Sigmoid colon (tissue), 7 donors: ENCODE measurements around the gene TXLNG. TPM values are rescaled to one million over a fixed set of nuclear protein-coding genes. Genes with fewer than 3 reads are reported as not detected.

Source experiments
- DNase-seq: peaks from one replicate; pipeline ENCODE4 v3.0.0-alpha.2; 2019
- H3K27ac ChIP-seq, 4 donors: fragments of 200-600 bp; sonication (generic); one replicate each; pipeline ENCODE4 v1.5.1; 2016 to 2019; ENCODE audit warnings: mild to moderate bottlenecking in 1 of 4
- H3K27me3 ChIP-seq, 3 donors: fragments of 200-600 bp; sonication (generic); one replicate each; pipeline ENCODE4 v1.5.1; 2019; ENCODE audit warnings: mild to moderate bottlenecking in 1 of 3
- H3K36me3 ChIP-seq, 4 donors: fragments of 200-600 bp; sonication (generic); one replicate each; pipeline ENCODE4 v1.5.1; 2016 to 2019
- H3K4me1 ChIP-seq, 4 donors: fragments of 200-600 bp; sonication (generic); one replicate each; pipeline ENCODE4 v1.5.1; 2017 to 2019
- H3K4me3 ChIP-seq, 4 donors: fragments of 200-600 bp; sonication (generic); one replicate each; pipeline ENCODE4 v1.5.1; 2017 to 2019; ENCODE audit warnings: mild to moderate bottlenecking in 2 of 4, moderate library complexity in 1 of 4
- H3K9me3 ChIP-seq, 4 donors: fragments of 200-600 bp in 3 of 4; sonication (generic) in 3 of 4; one replicate each; pipeline versions ENCODE4 v1.5.1 to v1.6.1; 2013 to 2019
- EP300 ChIP-seq, 4 donors: sonication (generic); formaldehyde crosslinking; IDR thresholded peaks; one replicate each; pipeline ENCODE4 v1.6.1; 2017; ENCODE audit warnings: antibody characterized with exemption in 4 of 4
- POLR2A ChIP-seq, 2 donors: fragments of 450-650 bp; IDR thresholded peaks; one replicate each; pipeline ENCODE4 v1.6.1; 2016; ENCODE audit warnings: antibody characterized with exemption in 2 of 2, mild to moderate bottlenecking in 2 of 2, moderate library complexity in 2 of 2
- POLR2AphosphoS5 ChIP-seq, 4 donors: sonication (generic); formaldehyde crosslinking; IDR thresholded peaks; one replicate each; pipeline ENCODE4 v1.6.1; 2017; ENCODE audit warnings: antibody characterized with exemption in 4 of 4
- WGBS, 2 donors: extraction: QIAGEN DNeasy Blood & Tissue Kit; methylation state at CpG; one replicate each; pipeline ENCODE4 v1.1.7; 2013; 5-methylcytosine and 5-hydroxymethylcytosine counted together
- intact Hi-C: fragments of 100-400 bp; cut with DNase I; formaldehyde crosslinking; loops from one replicate; pipeline ENCODE4 v1.15.1; 2023
- polyA plus RNA-seq, 3 donors: library from polyadenylated mRNA; stranded (reverse); fragments of 200-250 nt; gene quantifications; one replicate each; pipeline ENCODE4 v1.2.3, GENCODE V29; 2013
- small RNA-seq, 3 donors: library from RNA; depleted of rRNA; stranded (forward); fragments of <200 nt; gene quantifications; one replicate each; pipeline ENCODE3, GENCODE V24; 2016
- total RNA-seq, 4 donors: library from RNA; depleted of rRNA; stranded (reverse); fragments of >200 nt; gene quantifications; one replicate each; pipeline ENCODE4 v1.1.0, GENCODE V29; 2016
- TF ChIP-seq, protein P1 (sequence below), 4 experiments: fragments of 450-650 bp in 3 of 4; fragments of 200-600 bp in 1 of 4; IDR thresholded peaks; one replicate each; pipeline ENCODE4 v1.5.1; 2016 to 2019; ENCODE audit warnings: antibody characterized with exemption in 4 of 4, mild to moderate bottlenecking in 3 of 4, moderate library complexity in 2 of 4
- donor health status: healthy with polysubstance abuse.
- donor health status: Bipolar disorder and iron deficiency.
- donor health status: healthy.

The TXLNG gene
- total and polyA plus RNA-seq, 7 donors = 3.9 to 20.1 (median 11.5) TPM

DNA sequence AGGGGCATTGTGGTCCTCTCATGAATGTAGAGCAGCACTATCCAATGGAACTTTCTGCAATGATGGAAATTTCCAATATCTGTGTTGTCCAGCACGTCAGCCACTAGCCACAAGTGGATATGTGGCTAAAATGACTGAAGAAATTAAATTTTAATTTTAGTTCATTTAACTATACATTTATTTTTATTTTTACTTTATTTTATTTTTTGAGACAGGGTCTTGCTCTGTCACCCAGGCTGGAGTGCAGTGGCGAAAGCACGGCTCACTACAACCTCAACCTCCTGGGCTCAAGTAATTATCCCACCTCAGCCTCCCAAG is 97.2 kb downstream of the TXLNG start:
- Histone ChIP-seq H3K27ac (peak overlapping the region in 2 of 4 donors; percentile 69 to 76), H3K36me3 (no peaks in the 10 kb centered on the region), H3K9me3 (no peaks in the 10 kb centered on the region), H3K27me3 (no peaks in the 10 kb centered on the region), H3K4me1 (peaks cover 0 to 6% (median 2%) of the 10 kb centered on the region in 4 donors), H3K4me3 (no peak overlapping the region)
- no peak for DNase-seq
- intact Hi-C loops = loop anchor here (2.0 kb wide), 1 partner anchor 163 kb away; no protein-coding TSS in a partner anchor
- 66 to 73% methylated on average over 3 of the region's 3 CpGs for WGBS, 2 donors
- TF ChIP-seq EP300 (IDR thresholded peaks at IDR 0.05) = no peak
- TF ChIP-seq, protein P1, sequence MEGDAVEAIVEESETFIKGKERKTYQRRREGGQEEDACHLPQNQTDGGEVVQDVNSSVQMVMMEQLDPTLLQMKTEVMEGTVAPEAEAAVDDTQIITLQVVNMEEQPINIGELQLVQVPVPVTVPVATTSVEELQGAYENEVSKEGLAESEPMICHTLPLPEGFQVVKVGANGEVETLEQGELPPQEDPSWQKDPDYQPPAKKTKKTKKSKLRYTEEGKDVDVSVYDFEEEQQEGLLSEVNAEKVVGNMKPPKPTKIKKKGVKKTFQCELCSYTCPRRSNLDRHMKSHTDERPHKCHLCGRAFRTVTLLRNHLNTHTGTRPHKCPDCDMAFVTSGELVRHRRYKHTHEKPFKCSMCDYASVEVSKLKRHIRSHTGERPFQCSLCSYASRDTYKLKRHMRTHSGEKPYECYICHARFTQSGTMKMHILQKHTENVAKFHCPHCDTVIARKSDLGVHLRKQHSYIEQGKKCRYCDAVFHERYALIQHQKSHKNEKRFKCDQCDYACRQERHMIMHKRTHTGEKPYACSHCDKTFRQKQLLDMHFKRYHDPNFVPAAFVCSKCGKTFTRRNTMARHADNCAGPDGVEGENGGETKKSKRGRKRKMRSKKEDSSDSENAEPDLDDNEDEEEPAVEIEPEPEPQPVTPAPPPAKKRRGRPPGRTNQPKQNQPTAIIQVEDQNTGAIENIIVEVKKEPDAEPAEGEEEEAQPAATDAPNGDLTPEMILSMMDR (IDR thresholded peaks at IDR 0.05) = no peak
- no peak for TF ChIP-seq POLR2AphosphoS5 (IDR thresholded peaks at IDR 0.05)
- no peak for TF ChIP-seq POLR2A (IDR thresholded peaks at IDR 0.05)

DNA sequence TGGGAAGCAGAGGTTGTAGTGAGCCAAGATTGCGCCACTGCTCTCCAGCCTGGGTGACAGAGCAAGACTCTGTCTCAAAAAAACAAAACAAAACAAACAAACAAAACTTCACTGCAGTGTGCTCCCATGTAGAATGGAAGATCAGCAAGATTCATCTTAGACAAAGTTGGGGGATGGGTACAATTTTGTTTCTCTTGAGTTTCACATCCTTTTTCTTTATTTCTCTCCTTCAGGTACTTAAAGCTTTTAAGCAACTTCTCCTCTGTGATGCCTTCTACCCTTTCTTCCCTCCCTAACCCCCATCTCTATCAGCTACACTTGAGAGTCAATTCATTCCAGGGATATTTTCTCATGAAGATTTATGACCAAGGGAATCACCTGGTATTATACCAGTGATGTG is 99.4 kb downstream of the TXLNG start:
- Histone ChIP-seq H3K36me3 (no peaks in the 10 kb centered on the region), H3K9me3 (no peaks in the 10 kb centered on the region), H3K4me1 (peaks cover 0 to 6% (median 2%) of the 10 kb centered on the region in 4 donors), H3K4me3 (no peak overlapping the region), H3K27ac (no peak overlapping the region), H3K27me3 (no peaks in the 10 kb centered on the region)
- TF ChIP-seq POLR2A (IDR thresholded peaks at IDR 0.05) (no peak), POLR2AphosphoS5 (IDR thresholded peaks at IDR 0.05) (no peak), EP300 (IDR thresholded peaks at IDR 0.05) (no peak)
- TF ChIP-seq, protein P1 (IDR thresholded peaks at IDR 0.05) = no peak
- DNase-seq = no peak
- 93 to 97% methylated on average over 1 of the region's 1 CpG for WGBS, 2 donors
- intact Hi-C loops = no loop called here

DNA sequence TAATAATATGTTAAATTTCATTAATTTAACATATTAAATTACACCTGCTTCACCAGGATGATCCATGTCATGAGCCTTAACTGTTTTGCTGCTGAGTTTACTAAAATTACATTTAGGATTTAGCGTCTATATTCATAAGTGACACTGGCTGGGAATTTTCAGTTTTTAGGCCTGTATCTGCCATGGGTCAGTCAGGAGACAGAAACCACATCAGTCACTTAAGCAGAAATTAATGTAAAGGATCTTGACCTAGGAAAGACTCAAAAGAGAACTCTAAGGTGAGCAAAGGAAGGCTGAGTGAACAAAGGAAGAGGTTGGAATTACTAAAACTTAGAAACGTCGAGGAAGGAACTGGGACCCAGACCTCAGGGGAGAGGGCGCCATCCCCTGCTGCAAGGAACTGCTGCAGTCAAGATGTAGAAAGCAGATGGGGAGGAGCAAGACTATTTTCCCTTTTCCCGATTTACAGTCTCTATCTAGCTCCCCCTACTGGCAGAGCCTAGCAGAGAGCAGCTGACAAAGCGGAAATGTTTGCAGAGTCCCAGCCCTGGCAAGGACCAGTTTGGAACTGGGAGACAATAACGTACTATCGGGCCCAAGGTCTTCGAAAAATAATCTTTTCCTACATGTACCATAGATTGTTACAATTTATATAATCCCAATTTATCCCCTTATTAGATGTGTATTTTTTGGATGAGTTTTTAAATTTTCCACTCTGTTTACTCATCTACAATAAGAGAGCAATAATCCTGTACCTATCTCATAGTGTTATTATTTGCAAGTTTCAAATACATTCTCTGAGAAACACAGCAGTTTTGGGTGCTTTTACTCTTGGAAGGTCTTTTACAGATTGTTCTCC is 106.5 kb downstream of the TXLNG start:
- DNase-seq = peak; percentile 77
- no peak overlapping the region for H3K27ac ChIP-seq
- no peaks in the 10 kb centered on the region for H3K4me1 ChIP-seq
- WGBS, 2 donors = 11 to 14% methylated on average over 9 of the region's 9 CpGs
- TF ChIP-seq EP300 (IDR thresholded peaks at IDR 0.05) (no peak), POLR2AphosphoS5 (IDR thresholded peaks at IDR 0.05) (no peak), POLR2A (IDR thresholded peaks at IDR 0.05) (no peak)
- TF ChIP-seq, protein P1 (IDR thresholded peaks at IDR 0.05) = peak in 3 of 4 experiments; percentile 36 to 60 (median 42)
- intact Hi-C loops = loop anchor here (5.0 kb wide), 1 partner anchor 65 kb away; no protein-coding TSS in a partner anchor
- no peak overlapping the region for H3K4me3 ChIP-seq
- H3K27me3 ChIP-seq = no peaks in the 10 kb centered on the region
- H3K36me3 ChIP-seq = no peaks in the 10 kb centered on the region
- no peaks in the 10 kb centered on the region for H3K9me3 ChIP-seq

Small RNA genes within 50 kb of the gene (small RNA-seq; reads per million reads assigned to genes)
- gene RNU4-6P (0 reads per million in 3 donors), gene RNU7-56P (0 reads per million in 3 donors), gene RPL12P49 (0 reads per million in 3 donors)

Other genes with a start within 250 kb of the TXLNG start
- not detected for gene S100G, start 136.3 kb upstream of the TXLNG start, total RNA-seq
- gene S100G, start 136.3 kb upstream of the TXLNG start, polyA plus RNA-seq = not detected
- 10 to 100 TPM; 11.7 to 23.0 (median 16.0) TPM for gene CTPS2, start 73.8 kb upstream of the TXLNG start, total RNA-seq
- 1 to 10 TPM; 6.0 to 8.3 (median 7.9) TPM for gene CTPS2, start 73.8 kb upstream of the TXLNG start, polyA plus RNA-seq
- 10 to 100 TPM; 17.5 to 19.9 (median 19.4) TPM for gene SYAP1, start 66.9 kb upstream of the TXLNG start, total RNA-seq
- gene SYAP1, start 66.9 kb upstream of the TXLNG start, polyA plus RNA-seq = 10 to 100 TPM; 19.1 to 31.4 (median 22.2) TPM
- gene RBBP7, start 83.9 kb downstream of the TXLNG start, total RNA-seq = 100 to 1,000 TPM in 3 of 4 donors, 10 to 100 TPM in 1; 99.8 to 130 (median 118) TPM
- 100 to 1,000 TPM in 1 of 3 donors, 10 to 100 TPM in 2; 59.4 to 110 (median 70.9) TPM for gene RBBP7, start 83.9 kb downstream of the TXLNG start, polyA plus RNA-seq
- 10 to 100 TPM in 1 of 4 donors, 1 to 10 TPM in 3; 3.9 to 10.9 (median 5.5) TPM for gene REPS2, start 160.2 kb downstream of the TXLNG start, total RNA-seq
- gene REPS2, start 160.2 kb downstream of the TXLNG start, polyA plus RNA-seq = 10 to 100 TPM in 1 of 3 donors, 1 to 10 TPM in 2; 2.4 to 10.2 (median 9.2) TPM